Right lobe of liver (tissue), 4 donors: ENCODE measurements around the gene FILIP1.

Experiments used
- CTCF ChIP-seq, 4 donors: fragments of 200-600 bp in 3 of 4; fragments of 450-650 bp in 1 of 4; IDR thresholded peaks; one replicate each; pipeline versions ENCODE4 v1.5.1 to v1.8.0; 2016 to 2022; ENCODE audit warnings: antibody characterized with exemption in 4 of 4, mild to moderate bottlenecking in 2 of 4
- POLR2A ChIP-seq: fragments of 450-650 bp; IDR thresholded peaks from one replicate; pipeline ENCODE4 v1.6.1; 2017; ENCODE audit warnings: antibody characterized with exemption, mild to moderate bottlenecking
- donor health status: DM: no; HTN: no; CAD: no.
- donor health status: DM: no; HTN: no; CAD: no.
- donor health status: DM: no; HTN: yes; CAD: no.

- TF ChIP-seq CTCF (IDR thresholded peaks at IDR 0.05): no peak
- no peak for TF ChIP-seq POLR2A
These were observed 249.5 kb downstream of the FILIP1 start for GRCh38 chr6:75244063-75244584.
